ENCODE data around the gene MN1. TPM values are rescaled to one million over a fixed set of nuclear protein-coding genes. Genes with fewer than 3 reads are reported as not detected.
A peak's percentile ranks its signal among the peaks of the same experiment; 100 is the strongest.

MN1 gene
- total RNA-seq, 3 donors from 2014 or later = 0.49 to 7.6 (median 1.8) TPM

DNA sequence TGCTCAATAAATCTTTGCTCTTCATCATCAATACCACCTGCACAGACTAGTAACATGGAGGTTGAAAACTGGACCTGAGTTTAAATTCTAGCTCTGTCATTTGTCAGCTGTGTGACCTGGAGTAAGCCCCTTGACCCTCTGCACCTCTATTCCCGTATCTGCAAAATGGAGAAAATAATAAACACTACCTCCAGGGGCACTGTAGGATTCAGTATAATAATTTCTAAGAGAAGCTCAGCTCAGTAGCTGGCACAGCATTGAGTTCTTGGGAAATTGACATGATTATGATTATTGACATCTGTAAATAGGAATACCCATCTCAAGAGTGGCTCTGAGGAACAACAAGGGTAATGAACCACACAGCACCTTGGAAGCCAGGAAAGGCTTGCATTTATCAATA lies 78.4 kb downstream of the MN1 start:
- peaks cover 2% of the 10 kb centered on the region for H3K4me1 ChIP-seq (ENCODE audit: low read depth)
- intact Hi-C loops (cut with DNase I, micrococcal nuclease) = no loop called here

DNA sequence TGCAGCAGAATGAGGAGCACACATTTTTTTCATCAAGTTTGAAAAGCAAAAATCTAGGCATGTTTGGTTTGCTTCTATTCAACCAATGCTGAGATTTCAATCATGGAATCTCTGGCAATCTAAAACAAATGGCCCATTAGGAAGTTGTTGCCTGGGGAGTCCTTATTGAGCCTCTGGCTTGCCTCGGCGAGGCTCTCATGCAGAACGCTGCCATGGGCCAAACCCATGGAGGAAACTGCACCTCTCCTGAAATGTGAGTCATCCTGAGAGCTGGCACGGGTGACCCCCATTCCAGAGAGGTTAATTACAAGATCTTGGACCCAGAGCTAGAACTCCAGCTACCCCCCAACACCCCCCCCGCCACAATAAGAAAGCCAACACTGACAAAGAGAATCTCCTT lies 80.7 kb downstream of the MN1 start:
- intact Hi-C loops (cut with DNase I, micrococcal nuclease) = no loop called here
- ATAC-seq (no peak), DNase-seq (no peak)
- TF ChIP-seq, protein P1, sequence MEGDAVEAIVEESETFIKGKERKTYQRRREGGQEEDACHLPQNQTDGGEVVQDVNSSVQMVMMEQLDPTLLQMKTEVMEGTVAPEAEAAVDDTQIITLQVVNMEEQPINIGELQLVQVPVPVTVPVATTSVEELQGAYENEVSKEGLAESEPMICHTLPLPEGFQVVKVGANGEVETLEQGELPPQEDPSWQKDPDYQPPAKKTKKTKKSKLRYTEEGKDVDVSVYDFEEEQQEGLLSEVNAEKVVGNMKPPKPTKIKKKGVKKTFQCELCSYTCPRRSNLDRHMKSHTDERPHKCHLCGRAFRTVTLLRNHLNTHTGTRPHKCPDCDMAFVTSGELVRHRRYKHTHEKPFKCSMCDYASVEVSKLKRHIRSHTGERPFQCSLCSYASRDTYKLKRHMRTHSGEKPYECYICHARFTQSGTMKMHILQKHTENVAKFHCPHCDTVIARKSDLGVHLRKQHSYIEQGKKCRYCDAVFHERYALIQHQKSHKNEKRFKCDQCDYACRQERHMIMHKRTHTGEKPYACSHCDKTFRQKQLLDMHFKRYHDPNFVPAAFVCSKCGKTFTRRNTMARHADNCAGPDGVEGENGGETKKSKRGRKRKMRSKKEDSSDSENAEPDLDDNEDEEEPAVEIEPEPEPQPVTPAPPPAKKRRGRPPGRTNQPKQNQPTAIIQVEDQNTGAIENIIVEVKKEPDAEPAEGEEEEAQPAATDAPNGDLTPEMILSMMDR (IDR thresholded peaks at IDR 0.05) = no peak
- Histone ChIP-seq H3K36me3 (ENCODE audit: low read depth) (no peaks in the 10 kb centered on the region), H3K4me3 (no peak overlapping the region), H3K4me1 (ENCODE audit: low read depth) (peaks cover 2% of the 10 kb centered on the region), H3K9me3 (no peaks in the 10 kb centered on the region)

More for the DNA sequence above, 78.4 kb downstream of the MN1 start:
- DNase-seq = no peak
- no peak for ATAC-seq
- no peaks in the 10 kb centered on the region for H3K36me3 ChIP-seq (ENCODE audit: low read depth)
- TF ChIP-seq, protein P1 (IDR thresholded peaks at IDR 0.05) = no peak
- H3K4me3 ChIP-seq = no peak overlapping the region
- H3K9me3 ChIP-seq = no peaks in the 10 kb centered on the region

DNA sequence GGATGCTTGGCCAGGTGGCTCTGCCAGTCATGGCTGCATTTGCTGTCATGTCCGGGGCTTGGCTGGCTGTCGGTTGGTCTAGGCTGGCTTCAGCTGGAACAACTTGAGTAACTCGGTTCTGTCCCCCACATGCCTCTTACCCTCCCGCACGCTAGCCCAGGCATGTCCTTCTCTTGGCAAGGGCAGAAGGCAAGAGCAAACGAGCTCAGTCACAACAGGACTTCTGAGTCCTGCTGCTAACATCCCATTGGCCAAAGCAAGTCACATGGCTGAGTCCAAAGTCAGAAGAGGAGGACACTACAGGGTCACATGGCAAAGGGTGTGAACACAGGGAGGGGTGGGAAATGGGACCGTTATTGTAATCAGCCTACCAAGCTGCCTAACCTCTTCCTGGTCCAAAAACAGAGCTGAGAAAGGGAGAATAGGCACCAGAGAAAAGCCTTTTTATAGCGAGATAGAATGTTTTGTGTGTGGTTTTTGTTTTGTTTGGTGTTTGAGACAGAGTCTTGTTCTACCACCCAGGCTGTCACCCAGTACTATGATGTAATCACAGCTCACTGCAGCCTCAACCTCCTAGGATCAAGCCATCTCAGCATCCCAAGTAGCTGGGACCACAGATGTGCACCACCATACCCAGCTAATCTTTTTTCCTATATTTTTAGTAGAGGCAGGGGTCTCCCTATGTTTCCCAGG lies 81.9 kb downstream of the MN1 start:
- peak; percentile 68 for ATAC-seq
- Histone ChIP-seq H3K36me3 (ENCODE audit: low read depth) (no peaks in the 10 kb centered on the region), H3K4me1 (ENCODE audit: low read depth) (peaks cover 2% of the 10 kb centered on the region), H3K9me3 (no peaks in the 10 kb centered on the region), H3K4me3 (no peak overlapping the region)
- intact Hi-C loops (cut with DNase I, micrococcal nuclease) = no loop called here
- TF ChIP-seq, protein P1 (IDR thresholded peaks at IDR 0.05) = no peak
- peak in 1 of 3 donors; percentile 18 for DNase-seq

DNA sequence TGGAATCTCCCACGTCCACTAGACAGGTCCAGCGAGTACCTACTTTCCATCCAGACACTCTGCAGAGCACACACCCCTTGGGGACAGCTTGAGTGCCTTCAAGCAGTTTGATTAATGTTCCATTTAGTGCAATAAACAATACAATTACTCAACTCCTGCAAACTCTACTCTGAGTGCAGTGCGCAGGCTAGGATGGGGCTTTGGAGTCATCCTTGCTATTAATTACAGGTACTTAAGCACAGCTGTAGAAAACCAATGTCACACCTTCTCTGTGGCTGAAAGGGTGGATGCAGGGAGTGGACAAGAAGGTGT lies 82.6 kb downstream of the MN1 start:
- peaks cover 2% of the 10 kb centered on the region for H3K4me1 ChIP-seq (ENCODE audit: low read depth)
- no peaks in the 10 kb centered on the region for H3K9me3 ChIP-seq
- H3K4me3 ChIP-seq = no peak overlapping the region
- TF ChIP-seq, protein P1 (IDR thresholded peaks at IDR 0.05) = no peak
- ATAC-seq (no peak), DNase-seq (no peak)
- no peaks in the 10 kb centered on the region for H3K36me3 ChIP-seq (ENCODE audit: low read depth)
- intact Hi-C loops (cut with DNase I, micrococcal nuclease) = no loop called here

DNA sequence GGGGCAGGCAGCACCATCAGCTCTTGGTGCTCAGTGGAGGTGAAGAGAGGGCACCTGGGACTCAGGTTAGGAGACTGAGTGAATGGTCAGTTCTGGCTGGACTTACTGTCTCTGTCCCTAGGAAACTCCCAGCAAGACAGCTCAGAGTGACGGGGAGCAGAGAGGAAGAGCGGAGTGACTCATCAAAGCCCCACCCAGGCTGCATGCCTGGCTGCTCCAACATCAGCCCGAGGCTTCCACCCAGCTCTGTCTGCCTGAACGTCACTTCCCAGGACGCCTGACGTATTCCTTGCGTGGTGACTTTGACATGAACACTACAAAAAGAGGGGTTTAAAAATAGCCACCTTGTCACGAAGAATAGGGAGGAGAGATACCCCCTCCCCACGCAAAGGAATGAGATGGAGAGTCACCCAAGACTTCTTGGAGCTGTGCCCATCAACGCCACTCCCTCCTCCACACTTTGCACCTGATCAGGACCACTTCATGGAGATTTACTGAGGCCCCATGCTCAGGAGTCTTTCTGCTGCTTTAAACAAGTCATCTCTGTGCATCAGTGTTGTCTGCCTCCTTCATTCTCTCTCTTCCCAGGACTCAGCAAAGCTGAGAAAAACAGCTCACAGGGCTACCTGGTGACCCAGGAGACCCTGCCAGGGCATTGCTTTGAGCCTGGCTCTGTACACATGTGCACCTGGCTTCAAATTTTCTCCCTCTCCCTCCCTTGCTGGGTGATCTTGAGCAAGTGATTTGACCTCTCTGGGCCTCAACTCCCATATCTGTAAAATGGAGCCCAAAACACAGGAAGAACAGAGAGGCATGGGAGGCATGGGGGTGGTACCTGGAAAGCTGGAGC lies 83.1 kb downstream of the MN1 start:
- H3K4me1 ChIP-seq (ENCODE audit: low read depth) = peaks cover 2% of the 10 kb centered on the region
- intact Hi-C loops (cut with DNase I, micrococcal nuclease) = no loop called here
- H3K36me3 ChIP-seq (ENCODE audit: low read depth) = no peaks in the 10 kb centered on the region
- TF ChIP-seq, protein P1 (IDR thresholded peaks at IDR 0.05) = no peak
- H3K9me3 ChIP-seq = no peaks in the 10 kb centered on the region
- H3K4me3 ChIP-seq = no peak overlapping the region
- ATAC-seq (peak; percentile 90), DNase-seq (peak; percentile 49 to 67 (median 57))

Measured in mucosa of descending colon (tissue), 3 donors.